Gastrocnemius medialis (tissue), 4 donors: ENCODE data around the gene POLA2.

Experiments used
- POLR2A ChIP-seq, 2 donors: fragments of 450-650 bp; IDR thresholded peaks; one replicate each; pipeline ENCODE4 v1.6.1; 2017; ENCODE audit warnings: antibody characterized with exemption in 2 of 2, mild to moderate bottlenecking in 2 of 2, moderate library complexity in 2 of 2
- TF ChIP-seq, protein P1 (sequence below), 5 experiments: fragments of 450-650 bp in 3 of 5; fragments of 200-600 bp in 2 of 5; sonication (generic) in 2 of 5; IDR thresholded peaks in 4 of 5; conservative IDR thresholded peaks in 1 of 5; 1 replicate in 4 of 5; 2 replicates in 1 of 5; pipeline ENCODE4 v1.5.1; 2016 to 2019; ENCODE audit warnings: antibody characterized with exemption in 5 of 5, mild to moderate bottlenecking in 3 of 5, moderate library complexity in 3 of 5

DNA sequence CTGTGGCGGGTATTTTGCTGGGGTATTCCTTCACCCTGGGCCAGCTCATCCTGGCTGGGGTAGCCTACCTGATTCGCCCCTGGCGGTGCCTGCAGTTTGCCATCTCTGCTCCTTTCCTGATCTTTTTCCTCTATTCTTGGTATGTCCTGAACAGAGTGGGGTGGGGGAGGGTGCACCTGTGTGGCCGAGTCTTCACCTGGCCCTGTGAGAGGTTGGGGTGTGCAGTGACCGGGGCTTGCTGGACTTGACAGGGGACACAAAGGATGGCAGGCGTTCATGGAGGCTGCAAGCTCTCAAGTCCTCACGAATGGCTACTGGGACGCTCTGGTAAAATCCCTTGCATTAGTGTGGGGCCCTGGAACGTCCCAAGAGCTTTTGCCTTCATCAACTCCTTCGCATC lies 40.7 kb upstream of the POLA2 start:
- TF ChIP-seq POLR2A (IDR thresholded peaks at IDR 0.05): no peak
- TF ChIP-seq, protein P1, sequence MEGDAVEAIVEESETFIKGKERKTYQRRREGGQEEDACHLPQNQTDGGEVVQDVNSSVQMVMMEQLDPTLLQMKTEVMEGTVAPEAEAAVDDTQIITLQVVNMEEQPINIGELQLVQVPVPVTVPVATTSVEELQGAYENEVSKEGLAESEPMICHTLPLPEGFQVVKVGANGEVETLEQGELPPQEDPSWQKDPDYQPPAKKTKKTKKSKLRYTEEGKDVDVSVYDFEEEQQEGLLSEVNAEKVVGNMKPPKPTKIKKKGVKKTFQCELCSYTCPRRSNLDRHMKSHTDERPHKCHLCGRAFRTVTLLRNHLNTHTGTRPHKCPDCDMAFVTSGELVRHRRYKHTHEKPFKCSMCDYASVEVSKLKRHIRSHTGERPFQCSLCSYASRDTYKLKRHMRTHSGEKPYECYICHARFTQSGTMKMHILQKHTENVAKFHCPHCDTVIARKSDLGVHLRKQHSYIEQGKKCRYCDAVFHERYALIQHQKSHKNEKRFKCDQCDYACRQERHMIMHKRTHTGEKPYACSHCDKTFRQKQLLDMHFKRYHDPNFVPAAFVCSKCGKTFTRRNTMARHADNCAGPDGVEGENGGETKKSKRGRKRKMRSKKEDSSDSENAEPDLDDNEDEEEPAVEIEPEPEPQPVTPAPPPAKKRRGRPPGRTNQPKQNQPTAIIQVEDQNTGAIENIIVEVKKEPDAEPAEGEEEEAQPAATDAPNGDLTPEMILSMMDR (IDR thresholded peaks at IDR 0.05 in 4 of 5, conservative IDR thresholded peaks at IDR 0.05 in 1 of 5): no peak
